Kidney (tissue), 14 donors: ENCODE measurements around the gene AP2A2. TPM values are rescaled to one million over a fixed set of nuclear protein-coding genes. Genes with fewer than 3 reads are reported as not detected.
A peak's percentile ranks its signal among the peaks of the same experiment; 100 is the strongest.

Source experiments
- DNase-seq, 5 donors: peaks; one replicate each; pipeline ENCODE4 v3.0.0-alpha.2; 2013 to 2020
- FAIRE-seq: peaks from 2 replicates; lab custom pipeline; 2012; peaks lifted over from hg19 to GRCh38; lab: Jason Lieb, UNC
- H3K27ac ChIP-seq, 2 donors: one replicate each; pipeline ENCODE4 v1.7.0; 2013; ENCODE audit warnings: low read depth in 2 of 2, low read length in 2 of 2, inconsistent platforms in 1 of 2
- H3K27me3 ChIP-seq: one replicate; pipeline ENCODE4 v1.7.1; 2013; ENCODE audit warnings: low read length, inconsistent platforms; ENCODE audit not compliant: control insufficient read depth, insufficient read depth
- H3K36me3 ChIP-seq, 3 donors: one replicate each; pipeline versions ENCODE4 v1.7.0 to v1.7.1; 2013; ENCODE audit warnings: low read length in 3 of 3, control low read depth in 1 of 3, inconsistent platforms in 1 of 3; ENCODE audit not compliant: insufficient read depth in 3 of 3, control insufficient read depth in 2 of 3
- H3K4me1 ChIP-seq, 3 donors: one replicate each; pipeline versions ENCODE4 v1.7.0 to v1.7.1; 2013; ENCODE audit warnings: low read length in 3 of 3, inconsistent platforms in 1 of 3, low read depth in 1 of 3; ENCODE audit not compliant: control insufficient read depth in 2 of 3, insufficient read depth in 2 of 3
- H3K4me3 ChIP-seq, 3 donors: one replicate each; pipeline versions ENCODE4 v1.7.0 to v1.8.1; 2013; ENCODE audit warnings: low read length in 3 of 3, control low read depth in 1 of 3, inconsistent platforms in 1 of 3
- H3K9ac ChIP-seq, 3 donors: one replicate each; pipeline versions ENCODE4 v1.7.0 to v1.7.1; 2013; ENCODE audit warnings: low read length in 3 of 3, control low read depth in 1 of 3, inconsistent platforms in 1 of 3
- H3K9me3 ChIP-seq, 3 donors: one replicate each; pipeline versions ENCODE4 v1.7.0 to v1.7.1; 2013; ENCODE audit warnings: low read length in 3 of 3, control low read depth in 1 of 3, inconsistent platforms in 1 of 3; ENCODE audit not compliant: control insufficient read depth in 2 of 3, insufficient read depth in 1 of 3
- CTCF ChIP-seq: IDR thresholded peaks from 3 replicates; pipeline ENCODE4 v1.5.1; 2012; ENCODE audit warnings: mild to moderate bottlenecking, moderate library complexity, borderline replicate concordance; ENCODE audit not compliant: insufficient read depth; ENCODE audit errors: extremely low read depth
- intact Hi-C: fragments of 100-400 bp; cut with DNase I; formaldehyde crosslinking; loops from one replicate; pipeline ENCODE4 v1.11.1; 2022
- polyA plus RNA-seq: library from polyadenylated mRNA; stranded (reverse); fragments of 350-450 nt; fragmentation: Illumina TruSeq; extraction: RNeasy Lipid Tissue Mini Kit (QIAGEN cat#74804); gene quantifications from one replicate; pipeline ENCODE4 v1.2.3, GENCODE V29; 2014; ENCODE audit warnings: low read depth, low replicate concordance; ENCODE audit not compliant: insufficient read depth
- total RNA-seq: library from RNA; stranded (reverse); fragmentation: NEBNext Ultra II Directional; extraction: Animal tissue kit (Norgen Biotek cat#: 25700); gene quantifications from one replicate; pipeline ENCODE4 v1.2.1, GENCODE V29; 2021
- donor health status: control.
- donor health status: control.
- donor health status: control.
- donor health status: control.
- donor health status: control.
- donor health status: DM: yes; HTN: yes; CAD: no.
- donor health status: Normal renal cell carcinoma (clear cell type).

The AP2A2 gene
- total and polyA plus RNA-seq, 2 donors from 2014 or later = 76.5 to 144 TPM

- no peaks in the 10 kb centered on the region for H3K36me3 ChIP-seq
- peak overlapping the region; percentile 64 to 80 for H3K27ac ChIP-seq
- no peak for TF ChIP-seq CTCF
- H3K27me3 ChIP-seq = no peaks in the 10 kb centered on the region
- H3K4me3 ChIP-seq = peak overlapping the region in 1 of 3 donors; percentile 20
- DNase-seq = peak in 1 of 5 donors; percentile 51
- no peaks in the 10 kb centered on the region for H3K9me3 ChIP-seq
- intact Hi-C loops = no loop called here
- no peak for FAIRE-seq
- H3K4me1 ChIP-seq = peaks cover 0 to 58% (median 57%) of the 10 kb centered on the region in 3 donors
- no peak overlapping the region for H3K9ac ChIP-seq
Observed at GRCh38 chr11:932435-932834, 6.8 kb downstream of the AP2A2 start.

GRCh38 chr11:933142-933851 lies 7.6 kb downstream of the AP2A2 start:
- peaks cover 0 to 60% (median 59%) of the 10 kb centered on the region in 3 donors for H3K4me1 ChIP-seq
- no peaks in the 10 kb centered on the region for H3K9me3 ChIP-seq
- TF ChIP-seq CTCF = no peak
- intact Hi-C loops = no loop called here
- peak overlapping the region; percentile 64 to 80 for H3K27ac ChIP-seq
- DNase-seq (peak in 1 of 5 donors; percentile 32), FAIRE-seq (no peak)
- no peaks in the 10 kb centered on the region for H3K36me3 ChIP-seq
- no peaks in the 10 kb centered on the region for H3K27me3 ChIP-seq
- peak overlapping the region in 1 of 3 donors; percentile 20 for H3K4me3 ChIP-seq
- H3K9ac ChIP-seq = peak overlapping the region in 2 of 3 donors; percentile 22 to 36

GRCh38 chr11:933936-934335 lies 8.3 kb downstream of the AP2A2 start:
- peaks cover 0 to 55% (median 54%) of the 10 kb centered on the region in 3 donors for H3K4me1 ChIP-seq
- H3K4me3 ChIP-seq = no peak overlapping the region
- FAIRE-seq (no peak), DNase-seq (peak in 1 of 5 donors; percentile 45)
- peak overlapping the region in 1 of 3 donors; percentile 36 for H3K9ac ChIP-seq
- H3K27ac ChIP-seq = peak overlapping the region; percentile 18 to 80
- intact Hi-C loops = no loop called here
- H3K27me3 ChIP-seq = no peaks in the 10 kb centered on the region
- H3K36me3 ChIP-seq = no peaks in the 10 kb centered on the region
- H3K9me3 ChIP-seq = no peaks in the 10 kb centered on the region
- no peak for TF ChIP-seq CTCF
